Measurements from ENCODE around the gene IL1RL2. TPM values are rescaled to one million over a fixed set of nuclear protein-coding genes. Genes with fewer than 3 reads are reported as not detected.

The IL1RL2 gene
- total and polyA plus RNA-seq, 2 of the 8 experiments (the other 6 are each of a cell fraction or from before 2014, with no cell fraction given): not detected

GRCh38 chr2:102141970-102142828 lies 44.6 kb upstream of the IL1RL2 start, which contains the start of gene IL1R1 (continued):
- TF ChIP-seq CHD7 (IDR thresholded peaks at IDR 0.05; ENCODE audit: insufficient replicate concordance, low read length) (no peak), RXRA (IDR thresholded peaks at IDR 0.05; ENCODE audit: insufficient read depth, low read depth, low read length) (no peak), CBX5 (IDR thresholded peaks at IDR 0.05; ENCODE audit: low read depth, low read length) (no peak), SP4 (IDR thresholded peaks at IDR 0.05; ENCODE audit: low read length) (no peak), ATF2 (IDR thresholded peaks at IDR 0.05; ENCODE audit: low read length) (no peak), POLR2A (IDR thresholded peaks at IDR 0.05; ENCODE audit: control extremely low read depth in 1 of 2, low read depth in 2 of 2, low read length in 2 of 2) (peak in 1 of 2 experiments; percentile 39; a peak in 1 of 3 replicates), E2F6 (IDR thresholded peaks at IDR 0.05) (0 out of 2 replicates have a peak, but pooled peaks have one; percentile 24), SIRT6 (IDR thresholded peaks at IDR 0.05; ENCODE audit: low read length) (no peak)
